Activated T-cell treated with anti-CD3 and anti-CD28 coated beads for 1 hour (primary cell): ENCODE measurements around the gene PTPRR.

Source experiments
- DNase-seq: peaks from one replicate; pipeline ENCODE4 v3.0.0-alpha.2; 2020; ENCODE audit warnings: low read depth

Gene PTPRR

GRCh38 chr12:70794131-70794530 lies 126.4 kb downstream of the PTPRR start:
- no peak for DNase-seq

DNA sequence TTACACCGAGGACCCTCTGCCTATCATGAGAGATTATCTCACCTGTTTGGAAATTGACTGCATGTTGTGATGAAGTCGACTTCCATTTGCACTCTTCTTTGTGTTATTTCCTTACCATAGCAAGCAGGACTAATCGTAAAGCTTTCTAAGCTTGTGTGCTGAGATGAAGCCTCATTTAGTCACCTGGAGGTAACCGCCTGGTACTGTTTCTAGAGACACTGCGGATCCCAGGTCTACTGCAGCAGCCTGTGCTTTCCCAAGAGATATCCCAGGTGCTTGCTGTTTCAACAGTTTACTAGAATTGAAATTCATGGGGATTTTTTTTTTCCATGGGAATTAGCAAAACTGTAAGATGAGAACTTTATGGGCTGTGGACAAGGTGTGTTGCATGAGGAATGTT lies 131.8 kb downstream of the PTPRR start:
- no peak for DNase-seq

- DNase-seq: no peak
Observed at GRCh38 chr12:70787612-70788011, 132.9 kb downstream of the PTPRR start.

GRCh38 chr12:70785896-70786295 lies 134.6 kb downstream of the PTPRR start:
- DNase-seq: no peak

DNA sequence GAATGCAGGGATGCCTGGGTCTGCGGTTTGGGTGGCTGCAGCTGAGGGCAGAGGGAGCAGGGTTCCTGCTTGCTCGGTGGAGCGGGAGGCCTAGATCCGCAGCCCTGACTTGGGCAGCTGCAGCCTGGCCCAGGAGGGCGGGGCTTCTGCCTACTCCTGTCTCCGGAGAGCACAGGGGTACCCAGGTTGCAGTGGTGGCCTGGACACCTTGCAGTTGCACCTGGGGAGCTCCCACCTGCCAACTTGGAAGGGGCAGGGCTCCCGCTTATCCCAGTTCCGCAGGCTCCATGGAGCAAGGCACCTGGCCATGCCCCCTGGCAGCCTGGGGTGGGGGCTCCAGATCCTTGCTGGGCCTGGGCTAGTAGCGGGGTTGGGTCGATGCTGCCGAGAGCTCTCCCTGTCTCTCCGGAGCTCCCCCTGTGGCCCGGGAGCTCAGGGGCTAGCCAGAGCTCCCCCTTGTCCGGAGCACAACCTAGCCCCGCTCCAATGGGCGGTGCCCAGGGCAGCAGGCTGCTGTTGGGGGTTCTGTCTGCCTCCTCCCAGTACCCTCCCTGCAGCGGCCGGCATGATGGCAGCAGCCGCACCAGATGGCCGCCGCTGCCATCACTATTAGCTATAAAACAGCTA lies 136.4 kb downstream of the PTPRR start:
- DNase-seq: no peak

DNA sequence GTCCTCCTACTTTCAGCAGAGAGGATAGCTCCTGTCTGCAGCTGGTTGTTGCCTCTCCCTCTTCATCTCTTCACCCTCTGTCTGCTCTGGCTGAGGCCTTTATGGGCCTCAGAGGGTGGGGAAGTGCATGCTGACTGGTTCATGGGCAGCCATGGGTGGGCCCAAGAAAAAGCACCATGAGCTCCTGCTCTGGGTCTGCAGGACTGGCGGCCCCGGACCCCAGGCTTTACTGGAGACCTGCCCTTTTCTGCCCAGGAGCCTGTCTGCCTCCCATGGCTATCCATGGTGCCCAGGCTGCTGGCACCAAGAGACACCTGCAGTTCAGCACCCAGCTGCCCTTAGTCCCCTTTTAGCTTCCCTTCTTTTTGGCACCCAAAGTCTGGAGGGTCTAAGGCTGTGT lies 137.1 kb downstream of the PTPRR start:
- DNase-seq: no peak

- DNase-seq: no peak
Observed at GRCh38 chr12:70779250-70779649, 141.3 kb downstream of the PTPRR start.

DNA sequence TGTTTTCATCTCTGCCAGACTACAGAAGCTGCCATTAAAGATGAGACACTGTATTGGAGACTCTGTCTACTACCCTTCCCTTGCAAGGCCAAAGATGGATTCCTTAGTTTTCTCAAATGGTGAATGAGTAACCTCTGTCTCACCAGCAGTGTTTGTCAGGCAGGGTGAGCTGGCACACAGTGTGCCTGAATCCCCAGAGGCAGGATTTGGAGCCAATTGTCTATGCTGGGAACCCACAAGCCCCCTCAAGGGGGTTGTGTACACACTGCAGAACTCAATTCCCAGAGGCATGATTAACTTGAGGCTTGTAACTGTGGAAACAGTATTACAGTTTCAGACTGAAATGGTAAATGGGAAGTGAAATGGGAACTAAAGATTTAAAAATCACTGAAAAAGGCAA lies 146.5 kb downstream of the PTPRR start:
- no peak for DNase-seq

DNA sequence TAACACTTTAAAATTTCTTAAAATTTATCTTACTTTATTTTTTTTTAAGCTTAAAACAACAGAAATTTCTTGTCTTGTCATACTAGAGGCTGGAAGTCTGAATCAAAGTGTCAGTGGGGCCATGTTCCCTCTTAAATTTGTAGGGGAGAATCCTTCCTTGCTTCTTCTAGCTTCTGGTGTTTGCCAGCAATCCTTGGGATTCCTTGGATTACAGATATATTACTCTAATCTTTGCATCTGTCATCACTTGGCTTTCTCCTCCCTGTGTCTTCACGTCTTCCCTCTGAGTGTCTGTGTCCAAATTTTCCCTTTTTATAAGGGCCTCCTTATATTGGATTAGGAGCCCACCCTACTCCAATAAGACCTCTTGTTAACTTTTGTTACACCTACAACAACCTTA lies 147.7 kb downstream of the PTPRR start:
- no peak for DNase-seq

DNA sequence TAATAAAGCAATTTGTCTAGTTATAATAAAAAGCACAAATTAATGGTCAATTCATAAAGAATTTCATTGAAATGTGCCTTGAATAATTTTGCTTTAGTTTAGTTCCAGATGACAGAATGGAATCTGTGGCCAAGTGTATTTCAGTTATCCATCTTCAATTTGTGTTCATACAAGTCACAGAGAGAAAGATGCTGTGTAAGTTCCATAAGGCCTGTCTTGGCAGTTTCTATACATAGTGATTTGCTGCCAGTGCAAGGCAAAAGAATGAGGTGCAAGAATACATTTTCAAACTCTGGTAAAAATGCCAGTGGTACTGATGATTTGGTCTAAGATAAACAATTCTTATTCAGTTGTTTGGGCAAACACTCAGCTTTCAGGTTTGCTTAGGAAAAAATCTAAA lies 149.0 kb downstream of the PTPRR start:
- no peak for DNase-seq

DNA sequence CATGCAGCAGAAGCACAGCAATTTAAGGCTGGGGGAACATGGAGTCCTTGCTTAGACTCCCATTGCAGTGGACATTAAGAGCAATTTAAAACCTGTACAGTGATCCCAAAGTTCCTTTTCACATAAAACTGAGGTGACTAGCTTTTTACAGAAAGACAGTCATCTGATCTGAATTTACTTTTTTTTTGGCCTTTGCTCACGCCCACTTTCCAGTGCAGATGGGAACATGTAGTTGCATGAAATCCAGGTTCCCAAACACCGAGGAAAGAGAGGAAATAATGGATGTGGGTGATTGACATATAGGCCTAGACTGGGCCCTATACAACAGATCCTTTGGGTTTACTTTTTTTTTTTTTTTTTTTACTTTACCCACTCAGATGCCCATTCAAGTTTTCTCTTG lies 156.9 kb downstream of the PTPRR start:
- no peak for DNase-seq

DNA sequence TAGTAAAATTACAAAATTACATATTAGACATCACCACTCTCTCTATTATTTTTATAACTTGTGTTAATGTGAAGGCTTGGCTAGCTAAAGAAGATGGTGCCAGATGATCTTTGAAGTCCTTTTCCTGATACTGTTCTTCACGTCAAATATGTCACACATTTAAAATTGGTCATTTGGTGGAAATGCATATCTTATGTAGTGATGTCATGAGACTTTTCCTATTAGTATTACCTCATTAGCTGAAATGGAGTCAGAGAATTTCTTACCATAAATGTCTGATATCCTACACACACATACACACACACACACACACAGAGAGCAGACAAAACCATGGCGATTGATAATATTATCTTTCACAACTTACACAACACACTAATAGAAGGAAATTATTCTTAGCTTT lies 158.5 kb downstream of the PTPRR start:
- no peak for DNase-seq

- DNase-seq: no peak
Observed at GRCh38 chr12:70759161-70759918, 161.2 kb downstream of the PTPRR start.

GRCh38 chr12:70758494-70758845 lies 162.1 kb downstream of the PTPRR start:
- no peak for DNase-seq

- DNase-seq: no peak
Observed at GRCh38 chr12:70757830-70758493, 162.6 kb downstream of the PTPRR start.

DNA sequence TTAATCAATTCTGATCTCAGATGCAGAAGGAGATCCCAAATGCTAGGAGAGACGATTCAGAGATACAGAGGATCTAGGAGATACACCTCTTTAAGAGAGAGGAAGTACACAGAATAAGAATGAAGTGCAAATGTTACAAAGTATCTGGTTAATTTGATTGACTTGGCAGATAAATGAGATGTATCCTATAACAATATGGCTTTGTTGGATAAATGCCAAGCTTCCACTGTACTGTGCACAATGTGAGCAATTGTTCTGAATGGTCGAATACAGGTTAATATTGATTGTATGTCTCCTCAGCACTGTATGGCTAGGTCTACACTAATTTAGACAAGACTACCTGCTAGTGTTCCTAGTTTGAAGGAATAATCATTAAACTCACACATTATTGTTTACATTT lies 163.7 kb downstream of the PTPRR start:
- DNase-seq: no peak

GRCh38 chr12:70756118-70756517 lies 164.4 kb downstream of the PTPRR start:
- DNase-seq: no peak

DNA sequence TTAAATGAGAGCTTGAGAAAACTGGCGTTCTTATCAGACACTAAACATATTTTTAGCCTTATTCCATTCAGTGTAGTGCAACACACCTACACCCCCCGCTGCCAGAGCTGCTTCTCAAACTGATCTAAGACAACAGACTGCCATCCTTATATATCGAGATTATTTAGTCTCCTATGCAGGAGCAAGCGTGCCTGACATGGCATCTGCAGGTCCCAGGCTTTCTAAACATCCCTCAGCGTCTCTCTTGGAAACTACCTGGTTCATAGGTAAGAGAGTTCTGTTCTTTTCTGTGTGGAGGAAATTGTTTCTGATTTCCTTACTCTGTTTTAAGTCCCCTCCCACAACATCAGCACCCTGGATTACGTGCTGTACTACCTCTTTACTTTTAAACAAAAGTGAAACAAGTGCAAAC lies 166.2 kb downstream of the PTPRR start:
- no peak for DNase-seq

DNA sequence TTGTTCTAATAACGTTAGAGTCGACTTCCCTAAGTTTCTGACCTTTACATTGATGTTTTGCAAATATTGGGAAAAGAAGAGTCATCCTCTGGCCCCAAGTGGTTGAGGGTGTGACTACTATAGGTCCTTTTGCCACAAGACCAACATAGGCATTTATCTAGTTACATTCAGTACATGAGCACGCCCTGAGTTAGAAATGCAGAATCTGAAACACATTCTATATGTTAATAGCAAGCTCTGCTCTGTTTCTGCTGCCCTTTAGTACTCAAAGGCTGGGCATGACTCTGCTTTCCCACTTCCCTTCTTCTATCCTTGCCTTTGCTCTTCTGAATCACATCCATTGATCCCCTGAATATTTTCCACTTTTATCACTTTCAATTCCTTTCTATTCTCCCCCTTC lies 168.2 kb downstream of the PTPRR start:
- no peak for DNase-seq

- DNase-seq: no peak
Observed at GRCh38 chr12:70749931-70750330, 170.6 kb downstream of the PTPRR start.

DNA sequence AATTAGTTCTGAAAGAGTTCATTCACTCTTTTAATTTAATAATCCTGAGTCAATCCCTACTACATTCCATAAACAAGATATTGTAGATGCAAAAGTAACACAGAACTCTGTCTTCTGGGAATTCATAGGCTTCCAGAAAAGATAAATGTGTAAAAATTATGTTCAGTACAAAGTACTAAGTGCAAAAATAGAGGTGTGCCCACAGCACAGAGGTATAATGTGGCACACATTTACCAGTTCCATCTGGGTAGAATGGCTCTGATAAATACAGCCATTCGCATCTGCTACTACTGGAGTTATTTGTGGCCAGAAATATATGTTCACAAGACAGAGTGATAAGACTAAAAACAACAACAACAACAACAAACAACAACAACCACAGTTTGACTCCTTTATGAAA lies 171.7 kb downstream of the PTPRR start:
- no peak for DNase-seq

- DNase-seq: no peak
Observed at GRCh38 chr12:70747445-70748260, 172.9 kb downstream of the PTPRR start.

GRCh38 chr12:70745048-70745447 lies 175.5 kb downstream of the PTPRR start:
- no peak for DNase-seq
